Measurements from ENCODE around the gene DEAF1.
A peak's percentile ranks its signal among the peaks of the same experiment; 100 is the strongest.

DNA sequence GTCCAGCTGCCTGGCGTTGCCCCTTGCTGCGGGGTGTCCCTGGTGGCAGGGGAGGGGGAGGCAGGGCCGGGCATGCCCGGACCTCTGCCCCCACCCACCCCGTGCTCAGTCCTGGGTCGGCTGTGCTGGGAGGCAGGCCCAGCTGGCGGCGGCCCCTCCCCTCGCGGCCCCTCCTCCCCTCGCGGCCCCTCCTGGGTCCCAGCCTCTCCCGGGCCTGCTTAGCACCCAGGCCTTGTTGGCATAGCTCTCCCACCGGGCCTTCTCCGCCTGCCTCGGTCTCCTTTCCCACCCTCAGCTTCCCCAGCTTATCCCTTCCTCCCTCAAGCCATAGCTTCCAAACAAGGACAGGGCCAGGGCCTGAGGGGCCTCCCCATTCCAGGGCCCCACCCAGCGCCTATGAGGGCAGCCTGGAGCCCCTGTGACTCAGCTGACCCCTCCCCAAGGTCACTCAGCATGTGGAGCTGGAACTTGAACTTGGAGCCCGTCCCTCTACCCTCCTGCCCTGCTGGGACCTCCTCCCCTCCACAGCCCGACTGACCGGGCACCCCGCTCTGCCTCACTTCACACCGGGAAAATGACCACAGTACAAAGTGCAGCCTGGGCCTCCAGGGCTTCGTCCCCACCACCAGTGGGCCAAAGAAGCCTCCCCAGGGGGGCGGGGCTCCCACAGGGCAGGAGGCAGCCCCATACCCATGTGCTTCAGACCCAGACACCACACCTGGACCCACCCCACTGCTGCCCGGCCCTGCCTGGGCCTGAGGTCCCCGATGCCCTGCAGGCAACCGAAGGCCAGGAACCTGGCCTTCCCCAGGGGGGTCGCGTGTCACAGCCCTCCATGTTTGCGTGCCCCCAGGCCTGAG is 12.2 kb upstream of the DEAF1 start:
- TF ChIP-seq, protein P1, sequence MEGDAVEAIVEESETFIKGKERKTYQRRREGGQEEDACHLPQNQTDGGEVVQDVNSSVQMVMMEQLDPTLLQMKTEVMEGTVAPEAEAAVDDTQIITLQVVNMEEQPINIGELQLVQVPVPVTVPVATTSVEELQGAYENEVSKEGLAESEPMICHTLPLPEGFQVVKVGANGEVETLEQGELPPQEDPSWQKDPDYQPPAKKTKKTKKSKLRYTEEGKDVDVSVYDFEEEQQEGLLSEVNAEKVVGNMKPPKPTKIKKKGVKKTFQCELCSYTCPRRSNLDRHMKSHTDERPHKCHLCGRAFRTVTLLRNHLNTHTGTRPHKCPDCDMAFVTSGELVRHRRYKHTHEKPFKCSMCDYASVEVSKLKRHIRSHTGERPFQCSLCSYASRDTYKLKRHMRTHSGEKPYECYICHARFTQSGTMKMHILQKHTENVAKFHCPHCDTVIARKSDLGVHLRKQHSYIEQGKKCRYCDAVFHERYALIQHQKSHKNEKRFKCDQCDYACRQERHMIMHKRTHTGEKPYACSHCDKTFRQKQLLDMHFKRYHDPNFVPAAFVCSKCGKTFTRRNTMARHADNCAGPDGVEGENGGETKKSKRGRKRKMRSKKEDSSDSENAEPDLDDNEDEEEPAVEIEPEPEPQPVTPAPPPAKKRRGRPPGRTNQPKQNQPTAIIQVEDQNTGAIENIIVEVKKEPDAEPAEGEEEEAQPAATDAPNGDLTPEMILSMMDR (IDR thresholded peaks at IDR 0.05) = peak in 3 of 7 experiments; percentile 15 to 35 (median 27)
- peak in 1 of 3 donors; percentile 24 for TF ChIP-seq POLR2A (IDR thresholded peaks at IDR 0.05)

Data from body of pancreas (tissue), 4 donors.